HCT116 (cell line): ENCODE results near the gene LSS. TPM values are rescaled to one million over a fixed set of nuclear protein-coding genes. Genes with fewer than 3 reads are reported as not detected.

ENCODE experiments used
- ATAC-seq: fragments of 200-7000 bp; cut with Tn5 transposase; 2 replicates; pipeline ENCODE4 v1.9.1; 2020; ENCODE audit warnings: mild to moderate bottlenecking, moderate library complexity
- BruUV-seq: library from RNA; stranded (reverse); fragments of 400-500 nt; replicated peaks from 2 replicates; lab custom pipeline; 2021; lab: Mats Ljungman, UMichigan
- CTCF ChIA-PET: fragments of 300-600 bp; sonication (Branson Sonifier 250); formaldehyde crosslinking; loops from one replicate; lab custom pipeline; 2021; ENCODE audit warnings: antibody characterized with exemption; lab: Charles Lee
- POLR2A ChIA-PET: fragments of 300-600, 350-600 bp; sonication (Branson Sonifier 250); formaldehyde crosslinking; loops from one replicate; lab custom pipeline; 2021; ENCODE audit warnings: antibody characterized with exemption; lab: Charles Lee
- RAD21 ChIA-PET, 2 experiments: fragments of 300-600 bp; sonication (Branson Sonifier 250); formaldehyde crosslinking; loops; one replicate each; lab custom pipeline; 2023; ENCODE audit warnings: low total read pairs in 2 of 2; ENCODE audit not compliant: uncharacterized antibody in 2 of 2, unreplicated experiment in 2 of 2, low non-redundant PET in 1 of 2; lab: Charles Lee
- DNase-seq: peaks from one replicate; pipeline ENCODE4 v3.0.0-alpha.2; 2010; ENCODE audit warnings: low read depth, low spot score
- H2AFZ ChIP-seq: fragments of 200-600 bp; shearing (Covaris generic), sonication (generic); 2 replicates; pipeline ENCODE4 v1.6.1; 2017; ENCODE audit warnings: low read depth, mixed run types, mixed read lengths, antibody characterized with exemption, low read length; ENCODE audit not compliant: poor library complexity, severe bottlenecking
- H3K27ac ChIP-seq: 2 replicates; pipeline ENCODE4 v1.5.1; 2012; ENCODE audit warnings: low read depth, low read length
- H3K27me3 ChIP-seq: fragments of 200-600 bp; sonication (generic); 2 replicates; pipeline ENCODE4 v1.6.1; 2016; ENCODE audit warnings: mixed run types, low read length, mixed read lengths; ENCODE audit not compliant: insufficient read depth
- H3K36me3 ChIP-seq, 2 experiments: fragments of 200-500 bp in 1 of 2; fragments of 200-600 bp in 1 of 2; sonication (Bioruptor generic) in 1 of 2; sonication (generic) in 1 of 2; 2 replicates each; pipeline versions ENCODE4 v1.5.1 to v1.6.1; 2014 to 2016; ENCODE audit warnings: low read length in 2 of 2, inconsistent platforms in 1 of 2, mixed read lengths in 1 of 2, mixed run types in 1 of 2; ENCODE audit not compliant: insufficient read depth in 2 of 2, control insufficient read depth in 1 of 2
- H3K4me1 ChIP-seq, 2 experiments: fragments of 200-600 bp in 1 of 2; sonication (generic) in 1 of 2; 2 replicates each; pipeline versions ENCODE4 v1.5.1 to v1.6.1; 2012 to 2017; ENCODE audit warnings: low read length in 2 of 2, inconsistent platforms in 1 of 2, mild to moderate bottlenecking in 1 of 2, mixed read lengths in 1 of 2, mixed run types in 1 of 2, moderate library complexity in 1 of 2; ENCODE audit not compliant: insufficient read depth in 2 of 2, control insufficient read depth in 1 of 2
- H3K4me2 ChIP-seq: fragments of 200-600 bp; sonication (generic); 2 replicates; pipeline ENCODE4 v1.6.1; 2017; ENCODE audit warnings: mixed run types, low read length, mixed read lengths
- H3K4me3 ChIP-seq, 2 experiments: fragments of 200-600 bp in 1 of 2; sonication (generic) in 1 of 2; replicated peaks in 1 of 2; 2 replicates each; pipeline ENCODE4 v1.5.1; 2011 to 2016; ENCODE audit warnings: low read length in 2 of 2, control low read depth in 1 of 2, low read depth in 1 of 2, mild to moderate bottlenecking in 1 of 2, mixed read lengths in 1 of 2, mixed run types in 1 of 2
- H3K79me2 ChIP-seq: fragments of 200-600 bp; sonication (generic); 2 replicates; pipeline ENCODE4 v1.6.1; 2017; ENCODE audit warnings: mild to moderate bottlenecking, mixed run types, low read length, moderate library complexity, mixed read lengths; ENCODE audit not compliant: insufficient read depth
- H3K9ac ChIP-seq: fragments of 200-600 bp; sonication (generic); 2 replicates; pipeline ENCODE4 v1.6.1; 2016; ENCODE audit warnings: low read length, mixed read lengths
- H3K9me2 ChIP-seq: fragments of 200-600 bp; sonication (generic), shearing (Covaris generic); 2 replicates; pipeline ENCODE4 v1.6.1; 2017; ENCODE audit warnings: mixed run types, mild to moderate bottlenecking, moderate library complexity; ENCODE audit not compliant: insufficient read depth
- H3K9me3 ChIP-seq, 2 experiments: fragments of 200-500 bp in 1 of 2; fragments of 200-600 bp in 1 of 2; sonication (Bioruptor generic) in 1 of 2; sonication (generic) in 1 of 2; 2 replicates each; pipeline ENCODE4 v1.6.1; 2014 to 2017; ENCODE audit warnings: low read length in 2 of 2, mixed read lengths in 2 of 2, inconsistent platforms in 1 of 2, low read depth in 1 of 2, mild to moderate bottlenecking in 1 of 2, mixed run types in 1 of 2, moderate library complexity in 1 of 2; ENCODE audit not compliant: control insufficient read depth in 1 of 2, insufficient read depth in 1 of 2
- H4K20me1 ChIP-seq: fragments of 200-600 bp; sonication (generic), shearing (Covaris generic); 2 replicates; pipeline ENCODE4 v1.6.1; 2017; ENCODE audit warnings: mixed run types, mild to moderate bottlenecking, moderate library complexity; ENCODE audit not compliant: insufficient read depth
- CBX3 ChIP-seq: IDR thresholded peaks from 2 replicates; pipeline ENCODE4 v1.6.1; 2012; ENCODE audit warnings: low read depth
- CEBPB ChIP-seq: IDR thresholded peaks from 2 replicates; pipeline ENCODE4 v1.6.1; 2012; ENCODE audit warnings: low read depth
- ELF1 ChIP-seq: IDR thresholded peaks from 2 replicates; pipeline ENCODE4 v1.6.1; 2012; ENCODE audit warnings: low read depth, borderline replicate concordance
- JUND ChIP-seq: IDR thresholded peaks from 2 replicates; pipeline ENCODE4 v1.6.1; 2012
- POLR2A ChIP-seq: IDR thresholded peaks from 2 replicates; pipeline ENCODE4 v1.7.0; 2011; ENCODE audit warnings: borderline replicate concordance; ENCODE audit not compliant: insufficient read depth, insufficient read length; ENCODE audit errors: extremely low read depth
- POLR2AphosphoS5 ChIP-seq: IDR thresholded peaks from 2 replicates; pipeline ENCODE4 v1.6.1; 2011; ENCODE audit warnings: mild to moderate bottlenecking, low read depth, low read length, moderate library complexity
- SP1 ChIP-seq: IDR thresholded peaks from 2 replicates; pipeline ENCODE4 v1.6.1; 2012; ENCODE audit warnings: low read depth
- TCF7L2 ChIP-seq: IDR thresholded peaks from 2 replicates; pipeline ENCODE4 v1.7.0; 2011; ENCODE audit warnings: borderline replicate concordance, inconsistent platforms; ENCODE audit not compliant: insufficient read depth, insufficient read length; ENCODE audit errors: extremely low read depth
- intact Hi-C: fragments of 100-400 bp; cut with micrococcal nuclease; formaldehyde crosslinking; loops from 2 replicates; pipeline ENCODE4 v1.10.0; 2022
- total RNA-seq: library from RNA; stranded (reverse); gene quantifications from one replicate; pipeline ENCODE4 v1.2.1, GENCODE V29; 2021; ENCODE audit not compliant: unreplicated experiment
- TF ChIP-seq, protein P1 (sequence below): IDR thresholded peaks from 2 replicates; pipeline ENCODE4 v1.6.1; 2012
- TF ChIP-seq, protein P2 (sequence below): IDR thresholded peaks from 2 replicates; pipeline ENCODE4 v1.6.1; 2012
- TF ChIP-seq, protein P3 (sequence below): IDR thresholded peaks from 2 replicates; pipeline ENCODE4 v1.6.1; 2012; ENCODE audit warnings: low read depth

LSS gene
- total RNA-seq, 1 experiment from 2014 or later, result 44.7 TPM

DNA sequence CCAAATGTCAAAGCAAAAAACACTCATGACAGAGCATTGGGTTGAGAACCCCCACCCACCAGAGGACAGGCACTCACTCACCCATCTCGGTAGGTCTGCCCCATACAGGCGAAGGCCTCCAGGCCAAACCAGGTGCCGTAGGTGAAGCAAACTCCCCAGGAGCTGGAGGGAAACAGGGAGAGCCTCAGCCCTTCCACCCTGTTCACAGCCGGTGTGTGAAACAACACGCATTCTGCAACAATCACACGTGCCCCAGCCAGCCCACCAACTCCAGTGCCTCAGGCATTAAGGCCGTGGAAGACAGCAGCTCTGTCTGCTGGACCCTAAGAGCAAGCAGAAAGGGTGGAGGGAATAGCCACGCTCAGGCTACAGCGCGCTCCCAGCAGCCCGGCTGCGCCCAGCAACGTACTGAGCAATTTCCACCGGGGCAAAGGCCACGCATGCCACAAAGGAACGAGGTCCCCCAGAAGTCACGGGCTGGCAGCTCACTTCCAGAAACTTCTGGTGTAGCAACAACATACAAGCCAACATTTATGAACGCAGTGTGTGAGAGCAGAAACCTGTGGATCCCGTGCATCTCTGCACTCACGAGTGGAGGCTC lies 32.9 kb downstream of the LSS start:
- Histone ChIP-seq H3K4me2 (no peak overlapping the region), H3K9me3 (no peaks in the 10 kb centered on the region), H2AFZ (no peak overlapping the region), H3K36me3 (peaks cover 0 to 4% of the 10 kb centered on the region in 2 experiments; a peak in 2 of 4 replicates), H3K4me1 (no peaks in the 10 kb centered on the region; a peak in 1 of 4 replicates), H3K9ac (no peak overlapping the region), H3K4me3 (no peak overlapping the region), H3K27ac (no peak overlapping the region), H3K9me2 (no peaks in the 10 kb centered on the region), H3K79me2 (no peaks in the 10 kb centered on the region), H4K20me1 (no peaks in the 10 kb centered on the region), H3K27me3 (no peaks in the 10 kb centered on the region)
- ChIA-PET RAD21 (no interaction called here), POLR2A (no interaction called here), CTCF (no interaction called here)
- ATAC-seq (no peak), DNase-seq (no peak)
- intact Hi-C loops, result no loop called here
- TF ChIP-seq JUND (no peak), CBX3 (no peak), CEBPB (no peak), SP1 (no peak), POLR2A (no peak)
- TF ChIP-seq, protein P1, sequence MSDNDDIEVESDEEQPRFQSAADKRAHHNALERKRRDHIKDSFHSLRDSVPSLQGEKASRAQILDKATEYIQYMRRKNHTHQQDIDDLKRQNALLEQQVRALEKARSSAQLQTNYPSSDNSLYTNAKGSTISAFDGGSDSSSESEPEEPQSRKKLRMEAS, result no peak
- TF ChIP-seq, protein P2, sequence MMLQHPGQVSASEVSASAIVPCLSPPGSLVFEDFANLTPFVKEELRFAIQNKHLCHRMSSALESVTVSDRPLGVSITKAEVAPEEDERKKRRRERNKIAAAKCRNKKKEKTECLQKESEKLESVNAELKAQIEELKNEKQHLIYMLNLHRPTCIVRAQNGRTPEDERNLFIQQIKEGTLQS, result no peak
- BruUV-seq, result no TSS peak

DNA sequence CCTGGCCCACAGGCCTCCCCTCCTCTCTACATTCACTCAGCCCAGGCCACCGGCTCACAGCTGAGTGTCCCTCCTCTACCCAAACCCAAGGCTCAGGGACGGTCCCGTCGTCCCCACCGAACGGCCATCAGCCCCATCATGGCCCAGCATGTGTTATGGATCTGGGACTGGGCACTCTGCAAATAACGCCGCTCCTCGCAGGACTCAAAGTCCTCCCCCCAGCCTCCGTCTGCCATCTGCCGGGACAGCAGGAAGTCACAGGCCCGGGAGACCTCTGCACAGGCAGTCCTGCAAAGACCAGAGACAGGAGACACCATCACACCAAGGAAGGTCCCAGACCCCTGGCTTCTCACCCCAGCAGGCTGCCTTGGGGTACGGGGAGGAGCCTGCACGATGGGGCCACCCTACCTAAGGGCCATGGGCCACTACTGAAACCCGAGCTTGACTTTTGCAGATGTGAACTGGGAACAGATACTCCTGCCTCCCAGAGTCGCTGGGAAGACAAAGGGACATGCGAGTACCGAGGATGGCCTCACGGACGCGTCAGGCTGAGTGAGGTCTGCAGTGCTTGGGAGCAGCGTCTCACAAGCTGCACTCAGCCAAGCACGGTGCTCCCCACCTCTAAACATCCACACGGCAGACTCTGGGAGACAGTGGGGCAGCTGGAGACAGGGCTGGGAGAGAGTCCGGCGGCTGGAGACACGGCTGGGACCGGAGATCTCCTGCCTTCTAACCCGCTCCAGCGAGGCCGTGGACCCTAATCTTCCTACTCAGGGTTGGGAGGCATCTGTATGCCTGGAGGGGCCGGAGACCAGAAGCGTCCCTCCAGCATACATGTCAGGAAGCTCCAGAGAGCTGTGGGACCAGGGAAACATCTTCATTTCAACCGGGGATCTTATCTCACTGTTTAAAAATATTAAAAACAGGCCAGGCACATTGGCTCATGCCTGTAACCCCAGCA lies 33.9 kb downstream of the LSS start:
- intact Hi-C loops, result no loop called here
- Histone ChIP-seq H4K20me1 (no peaks in the 10 kb centered on the region), H3K27ac (no peak overlapping the region), H3K27me3 (no peaks in the 10 kb centered on the region), H3K9me2 (no peaks in the 10 kb centered on the region), H3K4me2 (no peak overlapping the region), H2AFZ (no peak overlapping the region), H3K9ac (no peak overlapping the region), H3K79me2 (no peaks in the 10 kb centered on the region), H3K9me3 (no peaks in the 10 kb centered on the region), H3K4me3 (no peak overlapping the region), H3K36me3 (peaks cover 0 to 4% of the 10 kb centered on the region in 2 experiments; a peak in 2 of 4 replicates), H3K4me1 (no peaks in the 10 kb centered on the region; a peak in 1 of 4 replicates)
- RAD21 ChIA-PET, result no interaction called here
- CTCF ChIA-PET, result no interaction called here
- no peak for ATAC-seq
- POLR2A ChIA-PET, result no interaction called here
- TF ChIP-seq TCF7L2 (no peak), ELF1 (no peak), SP1 (no peak), POLR2AphosphoS5 (no peak)
- TF ChIP-seq, protein P3, sequence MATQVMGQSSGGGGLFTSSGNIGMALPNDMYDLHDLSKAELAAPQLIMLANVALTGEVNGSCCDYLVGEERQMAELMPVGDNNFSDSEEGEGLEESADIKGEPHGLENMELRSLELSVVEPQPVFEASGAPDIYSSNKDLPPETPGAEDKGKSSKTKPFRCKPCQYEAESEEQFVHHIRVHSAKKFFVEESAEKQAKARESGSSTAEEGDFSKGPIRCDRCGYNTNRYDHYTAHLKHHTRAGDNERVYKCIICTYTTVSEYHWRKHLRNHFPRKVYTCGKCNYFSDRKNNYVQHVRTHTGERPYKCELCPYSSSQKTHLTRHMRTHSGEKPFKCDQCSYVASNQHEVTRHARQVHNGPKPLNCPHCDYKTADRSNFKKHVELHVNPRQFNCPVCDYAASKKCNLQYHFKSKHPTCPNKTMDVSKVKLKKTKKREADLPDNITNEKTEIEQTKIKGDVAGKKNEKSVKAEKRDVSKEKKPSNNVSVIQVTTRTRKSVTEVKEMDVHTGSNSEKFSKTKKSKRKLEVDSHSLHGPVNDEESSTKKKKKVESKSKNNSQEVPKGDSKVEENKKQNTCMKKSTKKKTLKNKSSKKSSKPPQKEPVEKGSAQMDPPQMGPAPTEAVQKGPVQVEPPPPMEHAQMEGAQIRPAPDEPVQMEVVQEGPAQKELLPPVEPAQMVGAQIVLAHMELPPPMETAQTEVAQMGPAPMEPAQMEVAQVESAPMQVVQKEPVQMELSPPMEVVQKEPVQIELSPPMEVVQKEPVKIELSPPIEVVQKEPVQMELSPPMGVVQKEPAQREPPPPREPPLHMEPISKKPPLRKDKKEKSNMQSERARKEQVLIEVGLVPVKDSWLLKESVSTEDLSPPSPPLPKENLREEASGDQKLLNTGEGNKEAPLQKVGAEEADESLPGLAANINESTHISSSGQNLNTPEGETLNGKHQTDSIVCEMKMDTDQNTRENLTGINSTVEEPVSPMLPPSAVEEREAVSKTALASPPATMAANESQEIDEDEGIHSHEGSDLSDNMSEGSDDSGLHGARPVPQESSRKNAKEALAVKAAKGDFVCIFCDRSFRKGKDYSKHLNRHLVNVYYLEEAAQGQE, result no peak
- TF ChIP-seq, protein P1, result no peak
- no peak for DNase-seq
- BruUV-seq, result no TSS peak
